Keratinocyte (primary cell): Measurements from ENCODE around the gene SMYD3.

Experiments used
- EZH2 ChIP-seq: IDR thresholded peaks from one replicate; pipeline ENCODE4 v1.6.1; 2012; ENCODE audit warnings: inconsistent platforms, mild to moderate bottlenecking, low read length, moderate library complexity
- TF ChIP-seq, protein P1 (sequence below), 3 experiments: IDR thresholded peaks in 1 of 3; conservative IDR thresholded peaks in 1 of 3; optimal IDR thresholded peaks in 1 of 3; 2 replicates in 2 of 3; 3 replicates in 1 of 3; pipeline versions ENCODE3 to v1.5.1; 2011; ENCODE audit warnings: low read length in 3 of 3, mild to moderate bottlenecking in 3 of 3, moderate library complexity in 2 of 3, control low read depth in 1 of 3, inconsistent platforms in 1 of 3; ENCODE audit not compliant: insufficient read depth in 2 of 3; ENCODE audit errors: extremely low read depth in 1 of 3

DNA sequence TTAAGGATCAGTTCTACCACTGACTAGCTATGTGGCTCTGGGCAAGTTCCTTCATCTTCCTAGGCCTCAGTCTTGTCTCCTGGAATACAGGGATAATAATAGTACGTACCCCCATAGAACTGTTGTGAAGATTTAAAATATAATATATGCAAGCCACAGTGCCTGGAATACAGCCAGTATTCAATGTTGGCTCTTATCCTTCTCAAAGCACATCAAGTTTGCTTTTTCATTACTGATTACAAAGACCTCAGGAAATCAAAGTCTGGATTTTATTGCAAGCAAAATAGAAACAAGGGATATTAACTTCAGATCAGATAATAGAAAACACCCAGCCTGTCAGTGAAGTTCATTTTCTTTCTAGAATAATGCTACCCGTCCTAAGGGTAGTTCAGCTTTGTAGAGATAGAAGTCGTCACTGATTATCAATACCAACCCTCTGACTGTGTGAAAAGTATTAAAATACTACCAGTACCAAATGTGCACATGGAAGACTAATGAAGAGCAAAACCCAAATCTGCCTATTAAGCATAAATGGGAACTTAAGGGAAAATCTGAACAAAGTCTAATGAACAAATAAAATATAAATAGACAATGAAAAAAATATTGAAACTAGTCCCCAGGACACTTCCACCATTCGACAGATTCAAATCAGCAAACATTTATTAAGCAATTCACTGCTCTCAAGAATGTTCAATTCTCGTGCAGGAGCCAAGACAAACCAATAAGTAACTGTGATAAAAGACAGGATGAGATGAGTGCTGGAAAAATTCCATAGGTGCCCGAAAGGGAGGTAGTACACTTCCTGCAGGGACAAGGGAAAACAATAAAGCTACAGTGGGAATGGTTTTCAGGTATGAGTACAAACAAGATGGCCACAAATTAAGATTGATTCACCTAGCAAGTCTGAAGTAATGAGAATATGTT, 206.2 kb downstream of the SMYD3 start:
- TF ChIP-seq, protein P1, sequence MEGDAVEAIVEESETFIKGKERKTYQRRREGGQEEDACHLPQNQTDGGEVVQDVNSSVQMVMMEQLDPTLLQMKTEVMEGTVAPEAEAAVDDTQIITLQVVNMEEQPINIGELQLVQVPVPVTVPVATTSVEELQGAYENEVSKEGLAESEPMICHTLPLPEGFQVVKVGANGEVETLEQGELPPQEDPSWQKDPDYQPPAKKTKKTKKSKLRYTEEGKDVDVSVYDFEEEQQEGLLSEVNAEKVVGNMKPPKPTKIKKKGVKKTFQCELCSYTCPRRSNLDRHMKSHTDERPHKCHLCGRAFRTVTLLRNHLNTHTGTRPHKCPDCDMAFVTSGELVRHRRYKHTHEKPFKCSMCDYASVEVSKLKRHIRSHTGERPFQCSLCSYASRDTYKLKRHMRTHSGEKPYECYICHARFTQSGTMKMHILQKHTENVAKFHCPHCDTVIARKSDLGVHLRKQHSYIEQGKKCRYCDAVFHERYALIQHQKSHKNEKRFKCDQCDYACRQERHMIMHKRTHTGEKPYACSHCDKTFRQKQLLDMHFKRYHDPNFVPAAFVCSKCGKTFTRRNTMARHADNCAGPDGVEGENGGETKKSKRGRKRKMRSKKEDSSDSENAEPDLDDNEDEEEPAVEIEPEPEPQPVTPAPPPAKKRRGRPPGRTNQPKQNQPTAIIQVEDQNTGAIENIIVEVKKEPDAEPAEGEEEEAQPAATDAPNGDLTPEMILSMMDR (optimal IDR thresholded peaks at IDR 0.05 in 1 of 3, IDR thresholded peaks at IDR 0.05 in 1 of 3, conservative IDR thresholded peaks at IDR 0.05 in 1 of 3; ENCODE audit: extremely low read depth in 1 of 3, insufficient read depth in 2 of 3, low read length in 3 of 3), result no peak
- TF ChIP-seq EZH2, result no peak
